ENCODE results near the gene MYT1.
"Not testable (repeated sequence)": the region's sequence is repeated elsewhere in the genome, so short reads cannot be mapped to it uniquely, and the experiment has no call there.

The MYT1 gene

GRCh38 chr20:64234921-64235565 lies 70.8 kb downstream of the MYT1 start:
- not testable (repeated sequence) for DNase-seq

- no peak for DNase-seq
These were observed 72.2 kb downstream of the MYT1 start for GRCh38 chr20:64236137-64237088.

GRCh38 chr20:64237316-64237715 lies 73.1 kb downstream of the MYT1 start:
- no peak for DNase-seq

GRCh38 chr20:64238115-64238825 lies 74.0 kb downstream of the MYT1 start:
- no peak for DNase-seq

DNA sequence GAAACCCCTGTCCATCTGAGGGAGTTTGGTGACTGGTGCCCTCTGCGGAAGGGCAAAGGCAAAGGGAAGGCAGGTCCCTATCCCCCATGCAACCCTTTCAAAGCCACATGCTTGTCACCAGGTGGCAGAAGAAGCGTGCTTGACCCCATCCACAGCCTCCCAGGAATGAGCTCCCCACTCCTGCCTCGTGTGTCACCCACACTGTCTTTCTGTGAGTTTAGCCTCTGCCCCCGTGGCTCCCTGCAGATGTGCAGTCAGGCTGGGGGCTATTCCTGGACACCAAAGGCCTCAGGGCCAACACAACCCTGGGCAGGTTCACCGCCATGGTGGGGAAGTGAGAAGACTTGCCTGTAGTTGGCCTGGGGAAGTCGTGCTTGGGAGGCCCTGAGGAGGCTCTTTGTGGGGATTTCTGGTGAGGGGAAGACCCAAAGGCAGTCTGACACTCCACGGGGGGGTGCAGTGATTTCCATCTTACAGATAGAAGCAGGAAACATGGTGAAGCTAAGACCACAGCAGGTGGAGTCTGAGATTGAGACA lies 74.7 kb downstream of the MYT1 start:
- no peak for DNase-seq

- DNase-seq, result no peak
These were observed 75.4 kb downstream of the MYT1 start for GRCh38 chr20:64239449-64240242.

- DNase-seq, result no peak
These were observed 76.2 kb downstream of the MYT1 start for GRCh38 chr20:64240243-64241015.

GRCh38 chr20:64241061-64241460 lies 76.8 kb downstream of the MYT1 start:
- no peak for DNase-seq

DNA sequence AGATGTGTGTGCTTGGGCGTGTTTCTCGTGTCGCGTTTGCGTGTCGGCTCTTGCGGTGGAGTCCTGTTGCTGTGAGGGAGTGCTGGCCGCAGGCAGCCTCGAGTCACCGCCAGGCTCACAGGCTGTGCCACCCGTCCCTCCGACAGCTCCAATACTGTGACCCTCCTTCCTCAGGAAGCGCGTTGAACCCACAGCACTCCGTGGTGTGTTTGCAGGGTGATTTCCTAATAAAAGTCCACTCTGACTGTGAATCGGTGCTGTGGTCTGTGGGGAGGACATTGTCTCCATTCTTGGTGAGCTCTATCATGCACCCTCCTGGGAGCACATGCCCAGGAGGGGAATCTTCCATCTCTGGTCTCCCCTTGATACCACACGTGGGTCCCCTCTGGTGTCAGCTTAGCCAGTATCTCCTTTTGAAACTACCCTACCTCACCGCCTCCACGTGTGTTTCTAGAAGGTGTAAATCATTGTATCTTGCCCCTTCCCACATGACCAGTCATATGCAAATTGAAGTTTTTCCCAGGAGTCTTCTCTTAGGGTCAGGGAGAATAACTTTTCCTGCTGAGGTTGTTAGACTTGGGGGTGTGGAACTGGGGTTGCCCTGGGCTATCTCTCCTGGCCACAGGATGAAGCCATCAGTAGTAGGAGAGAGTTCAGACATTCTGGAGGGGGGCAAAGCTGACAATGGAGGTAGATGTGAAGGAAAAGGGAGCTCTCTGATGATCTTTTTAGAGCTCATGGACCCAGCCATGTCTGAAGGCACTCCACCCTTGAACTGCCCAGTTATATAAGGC lies 77.9 kb downstream of the MYT1 start:
- no peak for DNase-seq

GRCh38 chr20:64242797-64243475 lies 78.7 kb downstream of the MYT1 start:
- DNase-seq, result no peak

- DNase-seq, result no peak
These were observed 80.1 kb downstream of the MYT1 start for GRCh38 chr20:64244281-64244805.

- DNase-seq, result no peak
These were observed 80.8 kb downstream of the MYT1 start for GRCh38 chr20:64244870-64245603.

- DNase-seq, result no peak
These were observed 81.7 kb downstream of the MYT1 start for GRCh38 chr20:64245746-64246595.

DNA sequence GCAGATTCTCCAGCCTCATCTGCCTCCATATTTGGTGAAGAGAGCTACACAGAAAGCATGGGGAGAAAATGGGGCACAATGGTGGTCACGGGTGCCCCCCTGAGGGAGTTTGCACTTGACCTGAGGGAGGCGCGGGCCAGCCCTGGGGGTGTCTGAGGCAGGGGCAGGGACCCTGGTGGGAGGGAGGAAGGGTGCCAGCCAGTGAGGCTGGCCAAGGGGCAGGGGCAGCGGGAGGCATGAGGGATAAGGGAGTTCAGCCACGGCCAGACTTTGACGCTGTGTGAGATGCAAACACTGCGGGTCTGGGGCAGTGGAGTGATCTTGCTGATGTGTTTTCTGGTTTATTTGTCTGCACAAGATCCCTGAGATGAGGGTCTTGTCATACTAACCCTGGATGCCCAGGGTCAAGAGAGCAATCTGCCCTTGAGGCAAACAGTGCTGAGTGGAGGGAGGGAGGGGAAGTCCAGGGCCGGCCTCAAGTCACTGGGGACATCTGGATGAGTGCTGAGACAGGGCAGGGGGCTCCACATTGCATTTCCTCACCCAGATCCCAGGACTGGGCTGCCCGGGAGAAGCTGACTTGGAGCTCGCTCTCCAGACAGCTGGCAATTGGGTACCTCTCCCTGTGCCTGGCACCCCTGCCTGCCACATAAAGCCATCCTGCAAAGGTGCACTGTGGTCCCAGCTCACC lies 82.5 kb downstream of the MYT1 start:
- no peak for DNase-seq

GRCh38 chr20:64247307-64247618 lies 83.0 kb downstream of the MYT1 start:
- DNase-seq, result no peak

GRCh38 chr20:64247970-64248841 lies 84.0 kb downstream of the MYT1 start:
- peak; percentile 8 to 15 for DNase-seq

Data from inflammatory macrophage (primary cell).